Stimulated activated CD8-positive, alpha-beta memory T cell treated with anti-CD3 and anti-CD28 coated beads, Interleukin-4, amount 100 ng/mL, for 48 hours (primary cell): ENCODE measurements around the gene PHLDA1.
"Not testable (repeated sequence)": the region's sequence is repeated elsewhere in the genome, so short reads cannot be mapped to it uniquely, and the experiment has no call there.

Experiments used
- DNase-seq: peaks from one replicate; pipeline ENCODE4 v3.0.0-alpha.2; 2020

Gene PHLDA1

DNA sequence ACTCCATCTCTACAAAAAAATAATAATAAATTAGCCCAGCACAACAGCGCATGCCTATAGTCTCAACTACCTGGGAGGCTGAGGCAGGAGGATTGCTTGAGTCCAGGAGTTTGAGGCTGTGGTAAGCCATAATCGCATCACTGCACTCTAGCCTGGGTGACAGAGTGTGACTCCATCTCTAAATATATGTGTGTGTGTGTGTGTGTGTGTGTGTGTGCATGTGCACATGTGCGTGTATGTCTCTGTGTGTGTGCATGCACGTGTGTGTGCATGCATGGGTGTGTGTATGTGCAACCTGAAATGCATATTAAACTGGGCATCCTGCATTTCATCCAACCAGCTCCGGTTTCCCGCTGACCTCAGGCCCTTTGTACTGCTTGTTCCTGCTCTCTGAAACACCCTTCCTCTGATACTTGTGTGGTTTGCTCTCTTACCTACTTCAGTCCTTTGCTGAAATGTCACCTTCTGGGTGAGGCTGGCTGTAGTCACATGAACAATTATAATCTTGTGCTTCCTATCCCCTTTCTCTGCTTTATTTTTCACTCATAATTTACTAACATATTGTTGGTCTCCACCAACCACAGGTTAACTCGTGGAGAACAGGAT lies 46.9 kb downstream of the PHLDA1 start:
- DNase-seq = no peak

DNA sequence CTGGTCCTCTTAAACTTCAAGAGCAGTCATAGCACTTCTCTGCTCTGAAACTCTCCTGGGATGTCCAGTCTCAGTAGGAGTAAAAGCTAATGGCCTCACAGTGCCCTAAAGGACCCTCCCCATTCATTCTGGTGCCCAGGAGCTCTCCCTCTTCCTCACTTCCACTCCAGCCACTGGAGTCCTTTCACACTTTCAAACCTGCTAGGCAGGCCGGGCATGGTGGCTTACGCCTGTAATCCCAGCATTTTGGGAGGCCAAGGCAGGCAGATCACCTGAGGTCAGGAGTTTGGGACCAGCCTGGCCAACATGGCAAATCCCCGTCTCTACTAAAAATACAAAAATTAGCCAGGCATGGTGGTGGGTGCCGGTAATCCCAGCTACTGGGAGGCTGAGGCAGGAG lies 47.7 kb downstream of the PHLDA1 start:
- DNase-seq = not testable (repeated sequence)

GRCh38 chr12:75982979-75983660 lies 48.5 kb downstream of the PHLDA1 start:
- DNase-seq = no peak

- no peak for DNase-seq
These were observed 49.4 kb downstream of the PHLDA1 start for GRCh38 chr12:75982169-75982564.

GRCh38 chr12:75981247-75982168 lies 50.1 kb downstream of the PHLDA1 start:
- DNase-seq = no peak

DNA sequence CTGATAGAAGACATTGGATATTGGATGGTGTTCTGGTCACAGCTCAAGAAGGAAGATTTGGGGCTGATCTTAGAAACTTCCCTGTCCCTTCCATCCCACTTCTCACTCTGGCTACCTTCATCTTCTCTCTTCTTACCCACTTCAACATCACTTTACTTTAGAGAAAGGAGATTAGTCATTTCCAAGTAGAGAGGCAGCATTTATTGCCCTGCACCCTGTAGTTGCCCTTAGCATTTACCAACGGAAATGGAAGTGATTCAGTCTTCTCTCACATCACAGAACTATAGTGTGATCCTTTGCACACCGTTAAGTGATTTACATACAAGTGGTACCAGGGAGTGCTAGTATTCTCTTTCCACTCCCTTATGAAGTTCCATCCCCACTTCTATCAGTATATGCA lies 52.4 kb downstream of the PHLDA1 start:
- no peak for DNase-seq

- DNase-seq = peak; percentile 40
These were observed 52.9 kb downstream of the PHLDA1 start for GRCh38 chr12:75978677-75979076.

DNA sequence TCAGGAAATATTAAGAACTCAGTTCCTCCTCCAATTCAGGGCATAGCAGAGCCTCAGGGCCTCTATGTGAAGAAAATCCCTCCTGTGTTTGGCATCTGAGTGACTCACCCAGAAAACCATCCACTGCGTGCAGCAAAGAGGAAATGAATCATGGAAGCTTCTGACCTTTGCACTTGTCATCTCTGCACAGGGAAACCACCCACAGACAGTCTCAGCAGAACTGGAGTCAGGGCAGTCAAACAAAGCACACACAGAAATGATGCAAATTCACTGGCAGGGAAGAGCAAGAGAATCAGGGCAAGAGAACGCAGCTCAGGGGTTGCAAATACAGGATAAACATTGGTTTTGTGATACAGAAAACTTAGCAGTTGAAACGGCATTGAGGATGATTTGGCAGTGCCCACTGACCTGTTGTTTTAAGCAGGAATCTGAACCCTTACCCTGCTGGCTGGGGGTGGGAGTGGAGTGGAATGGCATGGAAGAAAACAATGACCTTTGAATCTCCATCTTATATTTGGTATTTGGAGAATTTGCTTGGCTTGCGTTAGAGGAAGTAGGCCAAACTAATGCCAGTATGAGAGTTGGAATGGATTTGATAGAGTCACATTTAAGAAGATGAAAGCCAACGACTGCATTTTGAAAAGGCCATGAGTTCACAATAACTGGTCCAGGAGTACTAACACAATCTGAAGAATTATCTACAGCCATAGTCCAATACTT lies 53.5 kb downstream of the PHLDA1 start:
- peak; percentile 78 for DNase-seq

DNA sequence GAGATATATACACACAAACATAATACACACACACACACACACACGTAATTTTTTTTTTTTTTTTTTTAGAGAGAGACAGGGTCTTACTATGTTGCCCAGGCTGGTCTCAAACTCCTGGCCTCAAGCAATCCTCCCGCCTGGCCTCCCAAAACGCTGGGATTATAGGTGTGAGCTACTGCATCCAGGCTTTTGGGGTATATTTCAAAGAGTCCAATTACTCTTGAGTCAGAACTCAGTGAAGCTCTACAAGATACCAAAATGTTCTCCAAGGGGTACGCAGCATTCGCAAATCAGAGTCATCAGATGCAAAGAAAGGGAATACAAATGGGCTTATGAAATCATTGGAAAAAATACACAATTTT lies 54.0 kb downstream of the PHLDA1 start:
- peak; percentile 35 for DNase-seq

- no peak for DNase-seq
These were observed 54.7 kb downstream of the PHLDA1 start for GRCh38 chr12:75976913-75977312.

DNA sequence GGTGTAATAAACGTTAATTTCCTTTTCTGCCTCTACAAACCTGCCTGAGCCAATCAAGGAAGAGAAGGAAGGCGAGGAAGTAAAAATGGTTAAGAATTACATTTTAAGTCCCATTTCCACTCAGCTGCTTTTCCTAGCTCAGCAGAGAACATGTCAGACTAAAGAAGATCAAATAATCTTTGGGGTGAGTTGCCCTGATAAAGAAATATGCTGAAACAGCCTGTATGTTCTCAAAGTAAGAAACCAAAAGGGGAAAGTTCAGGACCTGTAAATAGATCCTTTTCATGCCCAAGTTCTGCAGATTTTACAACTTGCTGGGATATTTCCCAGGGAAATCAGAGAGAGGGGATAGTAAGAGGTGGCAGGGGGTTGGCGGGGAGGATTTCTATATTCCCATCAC lies 55.5 kb downstream of the PHLDA1 start:
- DNase-seq = no peak

GRCh38 chr12:75975702-75976101 lies 55.9 kb downstream of the PHLDA1 start:
- DNase-seq = no peak
